MM.1S (cell line): ENCODE measurements around the gene ARMC3.

ENCODE experiments used
- CTCF ChIP-seq: fragments of 300-600 bp; sonication (generic); IDR thresholded peaks from 2 replicates; pipeline ENCODE4 v1.5.1; 2016; ENCODE audit warnings: antibody characterized with exemption, low read length, mixed read lengths
- EZH2 ChIP-seq: fragments of 300-600 bp; sonication (generic); optimal IDR thresholded peaks from 2 replicates; pipeline ENCODE3; 2017; ENCODE audit warnings: low read depth, mild to moderate bottlenecking, antibody characterized with exemption, low read length, mixed read lengths
- EZH2phosphoT487 ChIP-seq: fragments of 300-600 bp; sonication (generic); IDR thresholded peaks from 2 replicates; pipeline ENCODE4 v1.6.1; 2018; ENCODE audit warnings: antibody characterized with exemption, low read length

- TF ChIP-seq CTCF (no peak), EZH2phosphoT487 (no peak), EZH2 (no peak)
These were observed 135.5 kb downstream of the ARMC3 start for GRCh38 chr10:23063045-23063972.
